DLD1 (cell line): ENCODE measurements around the gene KCNK6.
"Not testable (repeated sequence)": the region's sequence is repeated elsewhere in the genome, so short reads cannot be mapped to it uniquely, and the experiment has no call there.

Experiments
- in situ Hi-C: cut with HindIII; loops from 2 replicates; pipeline ENCODE4 v1.10.0; 2017; ENCODE audit warnings: low sequenced_read_pairs

The KCNK6 gene

GRCh38 chr19:38321646-38322196, 2.1 kb downstream of the KCNK6 start:
- in situ Hi-C loops, result no loop called here

DNA sequence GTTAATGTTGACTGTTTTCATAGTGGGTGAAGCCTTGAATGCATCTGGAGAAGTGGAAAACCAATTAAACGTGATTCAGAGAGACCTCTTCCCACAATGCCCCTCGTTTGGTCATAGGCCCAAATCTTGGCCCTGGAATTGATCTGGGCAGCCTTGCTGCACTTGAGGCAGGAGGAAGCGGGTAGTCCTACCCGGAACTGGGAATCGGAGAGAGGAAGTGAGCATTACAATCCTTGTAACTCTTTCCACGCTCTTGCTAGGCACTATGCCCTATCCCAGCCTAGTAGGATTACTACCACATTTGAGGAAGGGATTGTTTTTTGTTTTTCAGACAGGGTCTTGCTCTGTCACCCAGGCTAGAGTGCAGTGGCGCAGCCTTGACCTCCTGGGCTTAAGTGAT, 3.6 kb downstream of the KCNK6 start:
- in situ Hi-C loops, result no loop called here

GRCh38 chr19:38324431-38324830, 4.8 kb downstream of the KCNK6 start:
- in situ Hi-C loops, result no loop called here

DNA sequence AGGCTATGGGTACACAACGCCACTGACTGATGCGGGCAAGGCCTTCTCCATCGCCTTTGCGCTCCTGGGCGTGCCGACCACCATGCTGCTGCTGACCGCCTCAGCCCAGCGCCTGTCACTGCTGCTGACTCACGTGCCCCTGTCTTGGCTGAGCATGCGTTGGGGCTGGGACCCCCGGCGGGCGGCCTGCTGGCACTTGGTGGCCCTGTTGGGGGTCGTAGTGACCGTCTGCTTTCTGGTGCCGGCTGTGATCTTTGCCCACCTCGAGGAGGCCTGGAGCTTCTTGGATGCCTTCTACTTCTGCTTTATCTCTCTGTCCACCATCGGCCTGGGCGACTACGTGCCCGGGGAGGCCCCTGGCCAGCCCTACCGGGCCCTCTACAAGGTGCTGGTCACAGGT, 6.9 kb downstream of the KCNK6 start:
- in situ Hi-C loops, result no loop called here

- in situ Hi-C loops, result no loop called here
Measured at GRCh38 chr19:38329651-38330050, 10.0 kb downstream of the KCNK6 start.

GRCh38 chr19:38331728-38332127, 12.1 kb downstream of the KCNK6 start:
- in situ Hi-C loops, result no loop called here

DNA sequence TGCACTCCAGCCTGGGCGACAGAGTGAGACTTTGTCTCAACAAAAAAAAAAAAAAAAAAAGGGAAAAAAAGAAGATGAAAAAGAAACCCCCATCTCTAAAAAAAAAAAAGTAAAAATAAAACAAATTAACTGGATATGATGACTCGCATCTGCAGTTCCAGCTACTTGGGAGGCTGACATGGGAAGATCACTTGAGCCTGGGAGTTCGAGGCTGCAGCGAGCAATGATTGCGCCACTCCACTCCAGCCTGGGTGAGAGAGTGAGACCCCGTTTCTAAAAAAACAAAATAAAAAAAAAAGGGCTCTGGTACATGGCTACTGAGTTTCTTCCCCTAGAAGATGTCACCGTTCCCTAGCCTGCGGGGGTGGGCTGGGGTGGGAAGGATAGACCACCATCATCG, 13.6 kb downstream of the KCNK6 start:
- in situ Hi-C loops, result no loop called here

DNA sequence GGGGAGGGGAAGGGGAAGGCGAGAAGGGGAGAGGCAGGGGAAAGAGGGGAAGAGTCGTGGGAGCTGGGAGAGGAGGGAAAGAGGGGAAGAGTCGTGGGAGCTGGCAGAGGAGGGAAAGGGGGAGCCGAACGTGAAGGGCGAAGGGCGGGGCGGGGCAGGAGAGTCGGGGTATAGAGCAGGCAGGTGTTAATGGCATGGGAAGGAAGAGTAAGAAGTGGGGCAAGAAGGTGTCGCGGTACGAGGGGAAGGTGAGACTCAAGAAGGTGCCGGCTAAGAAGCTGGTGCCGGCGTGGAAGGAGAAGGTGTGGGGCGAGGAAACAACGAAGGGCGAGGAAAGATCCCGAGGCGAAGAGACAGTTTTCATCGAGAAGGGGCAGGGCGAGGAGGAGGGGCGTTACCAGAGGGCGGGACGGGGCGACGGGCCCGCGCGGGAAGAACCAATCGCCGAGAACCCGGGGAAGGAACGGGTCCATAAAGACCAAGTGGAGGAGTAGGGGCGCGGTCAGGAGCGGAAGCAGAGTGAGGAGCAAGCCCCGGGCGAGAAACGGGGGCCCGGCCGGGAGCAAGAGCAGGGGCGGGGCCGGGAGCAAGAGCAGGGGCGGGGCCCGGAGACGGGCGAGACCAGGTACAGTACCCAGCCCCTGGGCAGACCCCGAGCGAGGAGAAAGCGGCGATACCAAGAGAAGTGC, 16.4 kb downstream of the KCNK6 start:
- in situ Hi-C loops, result no loop called here

GRCh38 chr19:38336638-38337359, 17.2 kb downstream of the KCNK6 start:
- in situ Hi-C loops, result no loop called here

GRCh38 chr19:38337360-38337653, 17.7 kb downstream of the KCNK6 start:
- in situ Hi-C loops, result no loop called here

DNA sequence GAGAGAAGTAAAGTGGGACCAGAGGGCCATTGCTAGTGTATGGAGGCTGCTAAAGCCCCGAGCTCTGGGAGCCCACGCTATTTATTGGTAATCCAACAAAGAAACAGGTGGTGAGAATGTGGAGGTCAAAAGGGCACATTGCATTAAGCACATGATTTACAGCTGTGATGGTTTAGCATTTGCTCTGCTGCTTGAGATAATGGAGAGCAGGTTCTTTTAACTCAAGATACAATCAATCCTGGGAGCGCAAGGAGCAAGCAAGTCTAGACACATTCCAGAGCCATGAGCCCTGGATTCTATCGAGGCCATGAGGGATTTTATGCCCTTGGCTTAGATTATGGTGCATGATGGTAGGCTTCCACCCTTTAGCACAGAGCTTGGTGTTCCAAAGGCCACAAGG, 19.4 kb downstream of the KCNK6 start:
- in situ Hi-C loops, result not testable (repeated sequence)

GRCh38 chr19:38340927-38341326, 21.3 kb downstream of the KCNK6 start:
- in situ Hi-C loops, result no loop called here

DNA sequence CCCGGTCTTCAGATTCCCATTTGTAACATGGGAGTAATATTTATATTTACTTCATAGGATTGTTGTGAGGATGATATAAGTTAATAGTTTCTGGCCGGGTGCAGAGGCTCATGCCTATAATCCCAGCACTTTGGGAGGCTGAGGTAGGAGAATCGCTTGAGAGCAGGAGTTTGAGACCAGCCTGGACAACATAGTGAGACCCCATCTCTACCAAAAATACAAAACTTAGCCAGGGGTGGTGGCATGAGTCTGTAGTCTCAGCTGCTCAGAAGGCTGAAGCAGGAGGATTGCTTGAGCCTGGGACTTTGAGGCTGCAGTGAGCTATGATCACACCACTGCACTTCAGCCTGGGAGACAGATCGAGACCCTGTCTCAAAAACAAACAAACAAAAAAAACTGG, 27.2 kb downstream of the KCNK6 start:
- in situ Hi-C loops, result no loop called here

- in situ Hi-C loops, result no loop called here
Measured at GRCh38 chr19:38350883-38351282, 31.2 kb downstream of the KCNK6 start.

- in situ Hi-C loops, result no loop called here
Measured at GRCh38 chr19:38351865-38352395, 32.3 kb downstream of the KCNK6 start.

DNA sequence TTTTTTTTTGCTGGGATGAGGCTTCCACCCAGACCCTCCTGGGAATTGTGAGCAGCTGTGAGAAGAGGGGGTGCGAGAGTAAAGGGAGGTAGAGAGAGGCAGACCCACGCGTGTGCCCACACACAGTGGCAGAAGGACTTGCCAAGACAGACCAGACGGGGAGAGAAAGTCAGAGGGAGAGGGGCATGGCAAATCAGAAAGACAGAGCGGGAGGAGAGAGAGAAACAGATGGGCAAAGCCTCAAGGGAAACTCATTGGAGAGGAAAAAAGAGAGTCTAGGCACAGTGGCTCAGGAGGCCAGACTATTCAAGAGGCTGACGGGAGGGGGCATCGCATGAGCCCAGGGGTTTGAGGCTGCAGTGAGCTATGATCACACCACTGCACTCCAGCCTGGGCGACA, 33.0 kb downstream of the KCNK6 start:
- in situ Hi-C loops, result no loop called here

DNA sequence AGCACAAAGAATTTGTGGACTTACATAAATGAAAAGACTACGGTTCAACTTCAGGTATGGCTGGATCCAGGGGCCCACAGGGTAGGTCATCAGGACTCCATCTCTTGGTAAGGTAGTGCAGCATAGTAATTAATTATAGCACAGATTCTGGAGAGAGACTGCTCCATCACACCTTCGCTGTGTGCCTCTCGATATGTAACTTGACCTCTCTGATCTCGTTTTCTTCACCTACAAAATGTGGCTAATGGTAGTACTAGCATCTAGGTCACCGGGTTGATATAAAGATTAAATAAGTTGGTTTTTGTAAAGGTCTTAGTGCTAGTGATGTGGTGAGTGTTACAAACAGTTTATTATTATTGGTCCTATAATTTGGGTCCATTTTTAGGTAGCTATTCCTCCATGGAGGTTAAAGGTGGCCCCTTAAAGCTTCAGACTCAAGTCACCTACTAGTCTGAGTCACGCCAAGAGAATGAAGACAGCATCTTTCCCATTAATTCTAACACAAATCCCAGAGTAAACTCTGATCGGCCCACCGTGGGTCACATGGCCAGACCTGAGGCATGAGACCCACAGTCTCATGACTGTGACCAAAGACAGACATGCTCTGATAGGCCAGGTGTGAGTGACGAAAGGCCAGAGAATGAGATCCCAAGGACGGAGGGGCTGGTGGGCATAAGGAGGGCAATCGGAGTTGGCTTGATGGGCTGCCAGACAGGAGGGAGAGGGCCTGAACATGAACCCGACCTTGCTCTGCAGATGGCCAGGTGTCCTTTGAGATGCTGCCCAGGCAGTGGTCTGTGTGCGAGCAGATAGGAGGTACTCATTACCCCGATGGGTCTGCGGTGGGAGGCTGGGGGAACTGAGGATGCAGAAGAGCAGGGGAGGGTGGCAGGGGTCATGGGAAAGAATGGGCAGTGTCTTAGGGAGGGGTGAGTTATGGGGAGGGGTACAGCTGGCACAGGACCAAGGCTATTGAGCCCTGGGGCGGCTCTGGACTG, 36.4 kb downstream of the KCNK6 start:
- in situ Hi-C loops, result no loop called here

GRCh38 chr19:38358071-38358470, 38.4 kb downstream of the KCNK6 start:
- in situ Hi-C loops, result no loop called here

- in situ Hi-C loops, result no loop called here
Measured at GRCh38 chr19:38359242-38360021, 39.8 kb downstream of the KCNK6 start.

DNA sequence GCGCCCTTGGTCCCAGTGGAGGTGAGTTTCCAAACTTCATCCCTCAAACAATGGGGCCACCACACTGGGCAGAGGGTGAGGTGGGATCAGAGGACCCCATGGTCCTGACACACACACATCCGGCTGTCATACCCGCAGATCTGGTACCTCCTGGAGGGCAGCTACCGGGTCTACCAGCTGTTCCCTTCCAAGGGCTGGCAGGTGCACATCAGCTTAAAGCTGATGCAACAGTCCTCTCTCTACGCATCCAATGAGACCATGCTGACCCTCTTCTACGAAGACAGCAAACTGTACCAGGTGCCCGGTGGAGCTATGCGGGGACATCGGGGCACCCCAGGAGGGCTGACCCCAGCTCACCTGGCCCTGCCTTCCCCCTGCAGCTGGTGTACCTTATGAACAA, 40.7 kb downstream of the KCNK6 start:
- in situ Hi-C loops, result no loop called here
